ENCODE results near the gene KIF6.
A peak's percentile ranks its signal among the peaks of the same experiment; 100 is the strongest.

KIF6 gene

GRCh38 chr6:39440039-39440426 lies 285.2 kb downstream of the KIF6 start:
- no peak for DNase-seq

DNA sequence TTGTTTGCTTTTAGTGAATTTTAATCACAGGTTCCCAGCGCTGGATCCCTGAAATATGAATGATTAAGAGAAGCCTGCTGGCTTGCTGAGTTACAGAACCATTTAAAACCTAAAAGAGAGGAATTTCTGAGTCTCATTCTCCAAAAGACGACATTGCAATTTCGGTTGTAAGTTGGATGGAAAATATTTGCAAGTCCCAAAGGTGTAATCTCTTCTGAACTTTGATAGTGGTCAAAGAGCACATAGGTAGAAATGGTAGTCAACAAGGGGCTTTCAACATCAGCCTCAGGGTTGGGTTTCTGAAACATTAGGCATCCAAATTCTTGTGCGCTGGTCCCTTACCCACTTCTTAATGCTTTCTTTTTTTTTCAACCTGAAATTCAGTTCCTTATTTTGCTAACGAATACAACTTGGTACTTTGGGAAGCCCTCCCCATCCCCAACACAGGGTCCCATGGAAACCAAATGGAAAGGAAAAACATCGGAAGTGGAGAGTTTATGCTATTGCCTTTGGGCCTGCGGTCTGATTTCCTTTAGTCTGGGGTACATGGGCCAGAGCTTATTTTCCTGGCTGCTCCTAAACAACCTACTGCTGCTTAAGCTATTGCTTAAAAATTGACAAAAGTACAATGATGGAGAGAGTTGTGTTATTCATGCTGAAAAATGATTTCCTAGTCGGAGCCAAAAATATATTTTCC lies 285.7 kb downstream of the KIF6 start:
- no peak for DNase-seq

DNA sequence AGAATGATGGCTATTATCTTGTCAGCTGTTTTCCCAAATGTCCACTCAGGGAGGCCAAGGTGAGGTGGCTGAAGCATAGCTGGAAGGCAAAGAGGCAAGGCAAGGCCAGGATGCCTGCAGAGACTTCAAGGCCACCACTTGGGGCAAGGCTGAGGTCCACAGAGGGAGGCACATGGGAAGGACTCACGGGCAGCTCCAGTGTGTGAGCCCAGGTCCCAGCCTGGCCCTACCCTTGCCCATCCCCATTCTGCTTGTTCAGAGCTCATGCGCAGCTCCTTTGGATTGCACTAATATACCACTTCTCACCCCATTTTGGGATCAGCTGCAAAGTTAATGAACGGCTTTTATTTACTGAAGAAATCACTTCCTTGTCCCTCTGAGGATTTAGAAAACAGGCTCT lies 291.6 kb downstream of the KIF6 start:
- DNase-seq: no peak

- no peak for DNase-seq
Observed at GRCh38 chr6:39432330-39433025, 292.7 kb downstream of the KIF6 start.

- DNase-seq: peak; percentile 63
Observed at GRCh38 chr6:39430871-39431523, 294.2 kb downstream of the KIF6 start.

DNA sequence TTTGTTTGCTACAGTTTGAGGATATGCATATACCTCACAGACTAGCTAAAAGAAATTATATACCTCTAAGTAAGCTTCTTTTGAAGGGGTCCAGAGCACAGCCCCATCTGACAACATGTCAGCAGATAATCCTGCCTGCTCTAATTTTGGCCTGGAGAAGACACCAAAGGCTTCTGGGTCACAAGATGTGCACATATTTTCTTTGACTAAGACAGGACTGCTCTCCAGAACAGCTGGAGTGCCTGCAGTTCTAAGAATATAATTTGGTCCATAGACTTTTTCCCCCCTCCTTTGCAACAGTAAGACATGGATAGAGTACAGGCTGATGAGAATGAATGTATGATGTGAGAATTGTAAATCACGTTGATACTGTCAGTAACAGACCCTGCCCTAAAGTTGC lies 294.8 kb downstream of the KIF6 start:
- no peak for DNase-seq

- no peak for DNase-seq
Observed at GRCh38 chr6:39428816-39429215, 296.4 kb downstream of the KIF6 start.

DNA sequence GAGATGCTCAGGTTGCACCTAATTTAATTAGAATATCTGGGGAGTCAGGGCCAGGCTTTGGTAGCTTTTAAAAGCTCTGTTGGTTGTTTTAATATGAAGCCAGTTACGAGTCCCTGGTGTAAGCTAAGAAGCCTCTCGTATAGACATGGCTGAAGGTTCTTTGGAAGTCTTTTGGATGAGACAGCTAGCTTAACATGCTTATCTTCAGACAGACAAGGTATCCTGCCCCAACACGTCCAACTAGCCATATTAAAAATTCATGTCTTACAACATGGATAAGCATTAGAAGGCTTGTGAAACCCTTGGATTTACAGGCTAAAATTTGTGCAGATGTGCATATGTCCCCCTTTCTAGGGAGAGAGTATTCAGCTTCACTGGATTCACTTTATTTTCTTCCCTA lies 297.1 kb downstream of the KIF6 start:
- no peak for DNase-seq

DNA sequence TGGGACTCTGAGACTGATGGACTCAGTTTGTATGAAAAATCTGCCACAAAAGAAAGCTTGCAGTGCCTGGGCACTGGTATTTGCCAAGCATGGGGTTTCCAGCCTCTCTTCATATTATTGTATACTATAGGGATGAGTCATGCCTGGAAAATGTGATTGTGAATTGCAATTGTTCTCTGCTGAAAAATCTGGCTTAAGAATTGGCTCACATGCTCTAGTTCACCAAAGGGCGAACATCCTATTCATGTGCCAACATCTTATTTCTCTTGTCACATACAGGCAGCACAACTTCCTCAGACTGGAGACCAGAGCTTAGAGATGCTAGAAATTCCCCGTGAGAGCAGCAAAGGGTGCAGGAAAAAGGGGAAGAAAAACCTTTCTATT lies 299.1 kb downstream of the KIF6 start:
- peak; percentile 21 for DNase-seq

DNA sequence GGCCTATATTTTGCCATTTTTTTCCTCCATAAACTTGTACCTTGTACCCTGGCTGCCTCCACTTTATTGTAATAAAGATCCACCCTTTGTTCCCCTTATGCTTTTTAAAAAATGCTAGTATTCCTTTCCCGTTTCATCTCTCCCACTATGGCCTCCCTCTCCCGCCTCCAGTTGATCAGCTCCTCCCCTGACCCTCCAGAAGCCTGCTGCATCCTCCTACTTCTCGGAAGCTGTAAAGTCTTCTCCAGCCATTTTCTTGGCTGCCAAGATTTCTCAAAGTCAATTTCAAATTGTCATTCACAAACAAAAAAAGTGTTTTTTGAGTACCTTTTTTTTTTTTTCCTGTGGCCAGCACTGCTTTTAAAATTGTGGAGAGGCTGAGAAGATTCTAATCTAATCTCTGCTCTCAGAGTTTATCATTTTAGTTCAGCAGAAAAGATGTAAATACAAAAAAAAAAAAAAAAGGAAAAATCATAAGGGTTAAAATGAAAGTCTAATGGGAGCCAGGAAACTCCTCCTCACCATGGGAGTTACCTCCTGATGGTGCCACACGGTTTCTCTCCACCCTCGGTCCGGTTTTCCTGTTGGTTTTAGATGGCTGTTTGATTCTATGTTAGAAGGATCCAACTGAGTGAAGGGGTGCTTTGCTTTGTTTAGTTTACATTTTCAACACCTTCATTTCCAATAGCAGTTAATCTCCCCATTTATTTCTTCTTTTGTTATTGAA lies 299.7 kb downstream of the KIF6 start:
- no peak for DNase-seq

GRCh38 chr6:39424831-39425230 lies 300.4 kb downstream of the KIF6 start:
- DNase-seq: no peak

GRCh38 chr6:39422238-39422637 lies 303.0 kb downstream of the KIF6 start:
- no peak for DNase-seq

DNA sequence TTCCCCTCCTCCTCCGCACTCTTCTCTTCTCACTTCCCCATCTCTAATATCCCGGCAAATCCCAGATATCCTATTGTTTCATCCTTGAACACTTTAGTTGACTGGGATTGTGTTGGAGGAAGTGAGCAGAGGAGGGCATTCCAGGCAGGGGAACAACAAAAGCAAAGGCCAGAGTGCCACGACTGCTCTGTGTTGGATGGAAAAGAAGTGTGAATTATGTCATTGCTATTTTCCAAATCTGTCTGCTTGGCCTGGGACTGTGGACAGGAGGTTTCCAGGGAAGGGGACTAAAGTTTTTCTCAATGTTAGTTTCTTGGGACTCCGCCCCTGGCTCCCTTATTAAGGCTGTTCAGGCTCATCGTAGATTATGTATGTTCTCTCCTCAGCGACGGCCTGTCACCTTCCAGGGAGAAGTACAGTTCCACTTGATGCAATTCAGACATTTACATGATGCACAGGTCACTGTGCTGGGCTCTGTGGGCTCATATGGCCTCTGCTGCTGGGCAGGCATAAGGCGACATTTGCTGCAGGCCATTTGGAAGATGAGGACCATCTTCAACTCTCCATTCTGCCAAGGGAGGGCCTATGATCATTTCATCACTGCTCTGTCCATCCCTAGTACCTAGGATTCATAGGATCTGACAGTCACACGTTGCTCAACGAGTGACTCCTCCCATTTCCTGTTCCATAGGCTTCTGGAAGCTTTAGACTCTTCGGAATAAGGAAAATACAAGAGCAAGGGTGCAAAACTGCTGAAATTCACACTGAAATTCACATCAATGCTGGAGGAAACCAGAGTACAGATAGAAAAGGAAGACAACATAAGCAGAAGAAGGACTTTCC lies 303.6 kb downstream of the KIF6 start:
- DNase-seq: no peak

DNA sequence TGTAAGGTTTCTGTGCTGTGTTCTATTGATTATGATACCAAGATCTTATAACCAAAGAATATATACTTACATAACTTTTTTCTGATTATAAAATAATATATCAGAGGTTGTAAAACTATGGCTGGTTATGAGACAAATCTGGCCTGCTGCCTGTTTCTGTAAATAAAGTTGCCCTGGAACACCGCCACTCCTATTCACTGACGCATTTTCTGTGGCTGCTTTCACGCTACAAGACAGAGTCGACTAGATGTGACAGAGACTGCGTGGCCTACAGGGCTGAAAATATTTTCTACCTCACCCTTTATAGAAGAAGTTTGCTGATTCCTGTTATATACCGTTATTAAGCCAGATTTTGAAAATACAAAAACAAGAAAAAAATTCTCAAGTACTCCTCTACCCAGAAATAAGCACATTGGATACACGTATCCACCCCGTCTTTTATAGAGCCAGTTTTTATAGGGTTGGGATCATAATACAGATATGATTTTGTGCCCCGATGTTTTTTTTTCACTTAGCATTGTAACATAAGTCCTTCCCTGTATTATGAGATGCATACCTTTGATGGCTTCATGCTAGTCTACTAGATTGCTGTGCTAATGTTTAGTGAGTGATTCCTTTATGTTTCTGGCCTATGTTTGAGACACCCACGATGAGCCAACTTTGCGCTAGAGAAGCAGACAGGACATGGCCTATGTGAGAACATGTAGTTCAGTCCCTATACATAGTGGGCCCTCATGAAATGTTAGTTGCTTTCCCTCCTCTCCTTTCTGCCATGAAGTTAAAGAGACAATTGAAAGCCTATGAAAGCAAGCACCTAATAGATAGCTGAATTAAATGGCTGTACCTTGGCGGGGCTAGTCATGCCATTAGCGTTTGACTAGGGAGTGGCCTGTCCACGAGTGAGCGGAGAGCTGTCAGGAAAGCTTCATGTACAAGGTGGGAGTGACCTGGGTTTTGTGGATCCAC lies 304.6 kb downstream of the KIF6 start:
- DNase-seq: no peak

DNA sequence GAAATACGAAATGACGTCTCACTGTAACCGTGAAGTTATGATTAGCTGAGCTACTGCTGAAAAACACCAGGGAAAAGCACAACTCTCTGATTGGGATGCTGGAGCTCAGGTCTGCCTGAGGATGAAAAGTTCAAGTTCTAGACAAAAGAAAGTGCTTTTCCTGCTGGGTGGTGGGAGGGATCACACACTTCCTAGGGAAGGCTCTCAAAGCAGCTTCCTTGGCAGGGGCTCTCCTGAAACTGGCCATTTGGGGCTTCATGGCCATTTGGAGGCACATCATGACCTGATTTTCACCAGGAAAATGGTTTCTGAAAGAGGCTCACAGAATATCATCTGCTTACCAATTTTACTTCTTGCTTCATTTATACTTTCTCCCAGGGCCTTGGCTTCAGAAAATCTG lies 305.6 kb downstream of the KIF6 start:
- DNase-seq: no peak

- no peak for DNase-seq
Observed at GRCh38 chr6:39417440-39417839, 307.8 kb downstream of the KIF6 start.

- DNase-seq: no peak
Observed at GRCh38 chr6:39416728-39417127, 308.5 kb downstream of the KIF6 start.

GRCh38 chr6:39416026-39416425 lies 309.2 kb downstream of the KIF6 start:
- DNase-seq: no peak

GRCh38 chr6:39415482-39415881 lies 309.7 kb downstream of the KIF6 start:
- no peak for DNase-seq

GRCh38 chr6:39411465-39411864 lies 313.7 kb downstream of the KIF6 start:
- no peak for DNase-seq

DNA sequence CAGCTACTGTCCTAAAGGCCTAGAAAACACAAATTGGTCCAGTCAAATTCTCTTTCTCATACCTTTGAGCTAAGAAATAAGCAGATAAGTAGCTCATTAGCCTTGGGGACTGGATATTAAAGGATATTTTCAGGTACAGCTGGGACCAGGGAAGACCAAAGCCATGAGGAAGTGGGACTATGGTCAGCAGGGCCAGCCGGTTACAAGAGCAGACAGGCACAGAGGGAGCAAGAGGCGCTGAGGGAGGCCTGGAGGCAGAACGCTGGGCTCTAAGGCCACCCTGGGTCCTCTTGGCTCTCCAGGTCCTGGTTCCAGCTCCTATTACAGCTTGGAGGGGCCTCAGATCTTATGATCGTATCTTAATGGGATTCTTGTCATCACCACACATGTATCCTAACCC lies 314.2 kb downstream of the KIF6 start:
- DNase-seq: no peak

DNA sequence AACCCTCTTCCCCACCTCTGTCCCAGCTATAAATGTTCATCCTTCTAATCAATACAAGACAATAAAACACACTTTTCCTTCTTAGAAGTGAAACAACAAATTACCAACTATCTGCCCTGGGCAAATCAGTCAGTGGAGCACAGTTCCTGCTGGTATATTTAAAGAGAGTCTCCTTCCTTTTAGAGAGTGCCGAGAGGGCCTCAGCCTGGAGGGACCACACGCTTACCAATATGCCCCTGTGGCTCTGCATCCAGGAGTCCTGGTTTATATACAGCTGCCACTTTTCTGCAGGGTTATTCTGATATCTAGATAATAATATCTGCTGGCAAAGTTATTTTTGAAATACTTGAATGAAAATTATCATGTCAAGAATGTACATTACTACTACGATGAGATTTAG lies 315.3 kb downstream of the KIF6 start:
- no peak for DNase-seq

All from COR-L47 (cell line).